Frontal cortex (tissue), 4 donors: ENCODE data around the gene TMEM150C. TPM values are rescaled to one million over a fixed set of nuclear protein-coding genes. Genes with fewer than 3 reads are reported as not detected.
"Not testable (repeated sequence)": the region's sequence is repeated elsewhere in the genome, so short reads cannot be mapped to it uniquely, and the experiment has no call there.

Experiments used
- DNase-seq, 2 donors: peaks; one replicate each; pipeline ENCODE4 v3.0.0; 2012; ENCODE audit warnings: low spot score in 2 of 2
- FAIRE-seq: peaks from 2 replicates; lab custom pipeline; 2012; peaks lifted over from hg19 to GRCh38; lab: Jason Lieb, UNC
- total RNA-seq: library from RNA; depleted of rRNA; stranded (reverse); fragments of >200 nt; gene quantifications from one replicate; pipeline ENCODE4 v1.2.3, GENCODE V29; 2014
- donor health status: control.
- donor health status: control.
- donor health status: control.

Gene TMEM150C
- total RNA-seq, 1 donor from 2014 or later, result 74.2 TPM

DNA sequence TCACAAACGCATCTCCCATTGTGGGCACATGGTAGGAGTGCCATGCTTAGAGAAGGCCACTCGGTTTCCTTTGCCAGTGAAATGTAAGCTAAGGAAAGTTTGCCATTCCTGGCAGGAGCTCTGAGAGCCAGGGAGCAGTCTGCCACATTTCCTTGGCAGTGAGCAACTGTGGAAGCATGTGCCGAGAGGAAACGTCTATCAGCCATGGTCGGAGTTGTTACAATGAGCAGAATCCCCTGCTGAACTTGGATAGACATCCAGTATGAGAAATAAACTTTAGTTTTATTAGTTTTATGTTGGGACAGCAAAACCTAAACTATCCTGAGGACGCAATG, 80.3 kb downstream of the TMEM150C start:
- no peak for FAIRE-seq
- DNase-seq, result no peak

DNA sequence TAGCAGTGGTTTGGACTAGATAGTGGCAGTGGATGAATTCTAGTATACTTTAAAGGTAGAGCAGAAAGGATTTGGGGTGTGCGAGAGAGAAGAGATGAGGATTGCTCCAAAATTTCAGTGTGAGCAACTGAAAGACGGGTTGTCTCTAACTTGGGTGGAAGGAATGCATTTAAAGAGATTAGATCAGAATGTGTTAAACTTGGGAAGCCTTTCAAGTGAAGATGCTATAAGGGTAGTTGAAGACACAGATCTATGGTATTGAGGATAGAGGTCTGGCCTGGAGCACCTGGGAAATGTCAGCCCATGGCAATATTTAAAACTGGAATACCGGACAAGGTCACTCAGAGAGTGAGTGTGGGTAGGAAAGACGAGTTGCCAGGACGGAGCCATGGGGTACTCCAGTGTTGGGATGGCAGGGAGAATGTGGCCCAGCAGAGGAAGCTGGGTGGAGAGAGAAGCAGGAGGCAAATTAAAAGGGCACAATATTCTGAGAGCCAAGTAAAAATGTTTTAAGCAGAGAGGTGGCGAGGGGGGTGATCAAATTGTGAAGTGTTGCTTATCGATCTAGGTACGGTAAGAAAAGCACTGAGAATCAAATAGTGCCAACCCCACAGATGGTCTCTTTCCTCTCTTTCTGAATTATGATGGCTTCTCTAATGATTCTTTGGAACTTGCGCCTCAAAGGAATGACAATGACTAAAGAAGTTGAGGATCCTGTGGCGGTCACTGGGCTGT, 80.8 kb downstream of the TMEM150C start:
- DNase-seq (no peak), FAIRE-seq (no peak)

DNA sequence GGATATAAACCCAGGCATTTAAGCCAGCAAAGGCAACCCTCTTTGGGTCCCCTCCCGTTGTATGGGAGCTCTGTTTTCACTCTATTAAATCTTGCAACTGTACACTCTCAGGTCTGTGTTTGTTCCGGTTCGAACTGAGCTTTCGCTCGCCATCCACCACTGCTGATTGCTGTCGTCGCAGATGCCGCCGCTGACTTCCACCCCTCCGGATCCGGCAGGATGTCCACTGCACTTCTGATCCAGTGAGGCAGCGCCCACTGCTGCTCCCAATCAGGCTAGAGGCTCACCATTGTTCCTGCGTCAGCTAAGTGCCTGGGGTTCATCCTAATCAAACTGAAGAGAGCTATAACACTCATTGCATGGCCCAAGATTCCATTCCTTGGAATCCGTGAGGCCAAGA, 82.2 kb downstream of the TMEM150C start:
- no peak for FAIRE-seq
- DNase-seq, result no peak

DNA sequence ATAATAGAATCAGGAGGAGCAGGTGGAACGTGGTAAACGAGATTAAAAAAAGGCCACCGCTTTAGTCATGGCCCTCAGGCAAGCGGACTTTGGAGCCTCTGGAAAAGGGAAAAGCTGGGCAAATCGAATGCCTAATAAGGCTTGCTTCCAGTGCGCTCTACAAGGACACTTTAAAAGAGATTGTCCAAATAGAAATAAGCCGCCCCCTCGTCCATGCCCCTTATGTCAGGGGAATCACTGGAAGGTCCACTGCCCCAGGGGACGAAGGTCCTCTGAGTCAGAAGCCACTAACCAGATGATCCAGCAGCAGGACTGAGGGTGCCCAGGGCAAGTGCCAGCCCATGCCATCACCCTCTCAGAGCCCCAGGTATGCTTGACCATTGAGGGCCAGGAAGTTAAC, 84.3 kb downstream of the TMEM150C start:
- DNase-seq, FAIRE-seq: not testable (repeated sequence)

DNA sequence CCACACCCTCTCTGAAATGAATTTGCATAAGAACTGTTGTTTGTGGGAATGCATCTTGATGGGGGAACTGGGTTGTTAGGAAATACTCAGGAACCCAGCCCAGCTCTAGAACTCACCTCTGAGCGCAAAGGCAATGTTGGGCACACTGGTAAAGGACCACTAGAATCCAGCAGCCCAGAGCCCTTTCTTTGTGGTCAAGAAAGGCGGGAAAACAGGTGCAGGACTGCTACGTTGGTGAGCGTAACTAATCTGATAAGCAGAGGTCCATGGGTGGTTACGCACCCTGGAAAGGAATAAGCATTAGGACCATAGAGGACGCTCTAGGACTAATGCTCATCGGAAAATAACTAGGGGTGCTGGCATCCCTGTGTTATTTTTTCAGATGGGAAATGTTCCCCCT, 85.9 kb downstream of the TMEM150C start:
- DNase-seq, FAIRE-seq: not testable (repeated sequence)

DNA sequence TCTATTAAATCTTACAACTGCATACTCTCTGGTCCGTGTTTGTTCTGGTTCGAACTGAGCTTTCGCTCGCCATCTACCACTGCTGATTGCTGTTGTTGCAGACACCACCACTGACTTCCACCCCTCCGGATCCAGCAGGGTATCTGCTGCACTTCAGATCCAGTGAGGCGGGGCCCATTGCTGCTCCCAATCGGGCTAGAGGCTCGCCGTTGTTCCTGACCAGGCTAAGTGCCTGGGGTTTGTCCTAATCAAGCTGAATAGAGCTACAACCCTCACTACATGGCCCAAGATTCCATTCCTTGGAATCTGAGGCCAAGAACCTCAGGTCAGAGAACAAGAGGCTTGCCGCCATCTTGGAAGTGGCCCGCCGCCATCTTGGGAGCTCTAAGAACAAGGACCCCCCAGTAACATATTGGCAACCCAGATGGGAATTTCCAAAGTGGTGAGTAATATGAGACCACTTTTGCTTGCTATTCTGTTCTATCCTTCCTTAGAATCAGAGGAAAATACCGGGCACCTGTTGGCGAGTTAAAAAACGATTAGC, 88.1 kb downstream of the TMEM150C start:
- no peak for DNase-seq
- no peak for FAIRE-seq

DNA sequence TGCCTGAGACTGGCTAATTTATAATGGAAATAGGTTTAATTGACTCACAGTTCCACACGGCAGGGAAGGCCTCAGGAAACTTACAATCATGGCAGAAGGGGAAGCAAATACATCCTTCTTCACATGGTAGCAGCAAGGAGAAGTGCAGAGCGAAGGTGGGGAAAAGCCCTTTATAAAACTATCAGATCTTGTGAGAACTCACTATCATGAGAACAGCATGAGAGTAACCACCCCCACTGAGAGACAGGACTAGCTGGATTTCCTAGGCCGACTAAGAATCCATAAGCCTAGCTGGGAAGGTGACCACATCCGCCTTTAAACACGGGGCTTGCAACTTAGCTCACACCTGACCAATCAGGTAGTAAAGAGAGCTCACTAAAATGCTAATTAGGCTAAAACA, 88.7 kb downstream of the TMEM150C start:
- not testable (repeated sequence) for FAIRE-seq, DNase-seq

DNA sequence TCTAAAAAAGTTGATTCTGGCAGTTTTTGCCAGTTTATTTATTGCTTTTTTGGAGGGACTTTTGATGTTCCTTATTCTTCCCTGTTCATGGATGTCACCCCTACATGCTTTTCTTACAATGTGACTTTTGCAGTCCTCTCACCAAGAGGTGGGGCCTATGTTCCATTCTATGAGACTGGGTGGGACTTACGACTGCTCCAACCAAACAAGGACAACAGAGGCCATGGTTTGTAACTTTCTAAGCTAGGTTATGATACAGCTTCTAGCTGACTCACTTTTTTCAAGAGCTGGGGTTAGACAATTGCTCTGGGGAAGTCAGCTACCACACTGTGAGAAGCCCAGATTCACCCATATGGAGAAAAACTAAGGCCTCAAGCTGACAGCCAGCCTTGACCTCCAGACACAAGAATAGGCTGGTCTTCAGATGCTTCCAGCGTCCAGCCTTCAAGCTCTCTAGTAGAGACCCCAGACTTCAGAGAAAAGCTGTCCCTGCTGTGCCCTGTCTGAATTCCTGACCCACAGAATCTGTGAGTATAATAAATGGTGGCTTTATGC, 91.9 kb downstream of the TMEM150C start:
- FAIRE-seq, result no peak
- no peak for DNase-seq

DNA sequence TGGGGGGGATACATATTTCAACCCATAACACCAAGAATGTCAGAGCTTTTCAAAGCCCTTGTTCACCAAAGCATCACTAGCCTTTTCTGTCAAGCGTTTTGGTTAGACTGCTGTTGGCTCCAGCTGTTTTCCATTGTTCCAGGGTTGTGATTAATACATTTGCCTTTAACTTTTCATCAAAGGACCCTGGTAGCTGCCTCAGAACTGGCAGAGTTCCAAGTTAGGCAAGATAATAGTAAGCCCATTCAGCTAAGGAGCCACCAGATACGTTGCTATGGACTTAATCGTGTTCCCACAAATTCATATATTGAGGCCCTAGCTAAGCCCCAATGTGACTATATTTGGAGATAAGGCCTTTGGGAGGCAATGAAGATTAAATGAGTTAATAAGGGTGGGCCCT, 94.3 kb downstream of the TMEM150C start:
- FAIRE-seq (no peak), DNase-seq (no peak)

DNA sequence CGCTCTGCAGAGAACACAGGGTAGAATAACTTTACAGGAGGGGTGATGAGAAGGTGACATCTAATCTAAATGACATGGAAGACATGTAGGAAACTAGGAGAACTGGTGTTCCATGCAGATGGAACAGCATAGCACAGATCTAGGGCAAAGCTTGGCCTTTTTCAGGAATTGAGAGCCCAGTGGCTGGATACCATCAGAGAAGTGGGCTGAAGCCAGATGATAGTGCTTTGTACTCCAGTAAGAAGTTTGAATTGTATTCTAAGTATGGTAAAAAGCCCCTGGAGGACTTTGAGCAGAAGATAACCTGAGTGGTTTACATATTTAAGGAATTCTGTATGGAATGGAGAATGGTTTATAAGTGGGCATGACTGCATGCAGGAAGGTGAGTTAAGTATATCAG, 98.6 kb downstream of the TMEM150C start:
- DNase-seq, result no peak
- FAIRE-seq, result no peak

DNA sequence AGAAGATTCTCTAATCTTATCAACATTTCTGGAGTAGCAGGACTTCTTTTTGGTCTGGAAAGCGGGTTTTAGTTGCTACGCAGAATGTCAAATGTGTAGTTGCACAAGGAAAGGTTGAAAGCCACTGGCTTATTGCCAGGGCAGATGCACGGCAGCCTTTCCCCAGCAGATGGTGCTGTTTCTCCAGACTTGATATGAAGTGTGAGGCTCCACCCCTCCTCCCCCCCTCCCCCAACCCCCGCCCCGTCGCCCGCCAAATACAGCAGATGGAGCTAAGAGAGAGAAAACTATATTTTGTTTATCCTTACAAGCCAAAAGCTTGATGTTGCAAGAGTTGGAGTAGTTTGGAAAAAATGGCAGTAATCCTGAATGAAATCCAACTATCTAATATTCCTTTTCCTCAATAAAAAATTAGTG, 99.4 kb downstream of the TMEM150C start:
- FAIRE-seq, result no peak
- peak; percentile 65 to 79 for DNase-seq

DNA sequence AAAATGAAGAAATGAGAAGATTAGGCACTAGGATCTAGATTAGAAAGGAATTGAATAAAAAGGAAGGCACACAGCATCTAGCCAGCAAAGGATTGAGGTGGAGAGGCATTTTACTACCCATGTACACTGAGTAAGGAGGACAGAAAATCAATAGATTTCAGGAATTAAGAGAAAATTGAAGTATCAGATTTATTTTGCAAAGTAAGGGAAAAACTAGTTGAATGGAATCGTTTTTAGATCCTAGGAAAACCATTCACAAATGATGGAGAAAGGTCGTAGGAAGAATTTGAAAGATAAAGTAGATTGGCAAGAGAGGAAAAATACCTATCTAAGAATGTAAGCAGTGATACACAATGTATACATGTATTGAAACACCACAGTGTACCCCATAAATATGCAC, 100.1 kb downstream of the TMEM150C start:
- DNase-seq (no peak), FAIRE-seq (no peak)

DNA sequence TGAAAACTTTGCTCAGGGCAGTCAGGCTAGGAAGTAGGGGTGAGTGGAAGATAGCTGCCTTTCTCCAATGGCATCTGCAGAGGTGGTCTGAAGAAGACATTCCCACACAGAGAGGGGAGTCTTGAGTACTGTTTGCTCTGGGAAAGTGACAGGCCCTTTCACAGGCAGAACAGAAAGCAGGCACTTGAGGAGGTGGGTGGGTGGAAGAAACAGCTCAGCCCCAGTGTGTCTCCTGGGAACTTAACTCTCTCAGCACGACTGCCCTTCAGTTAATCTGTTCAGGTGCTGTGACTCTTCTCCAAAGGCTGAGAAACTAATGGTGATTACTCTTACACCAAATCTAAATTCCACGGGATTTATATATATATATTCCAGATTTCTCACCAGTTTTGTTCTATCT, 103.1 kb downstream of the TMEM150C start:
- DNase-seq (no peak), FAIRE-seq (no peak)

DNA sequence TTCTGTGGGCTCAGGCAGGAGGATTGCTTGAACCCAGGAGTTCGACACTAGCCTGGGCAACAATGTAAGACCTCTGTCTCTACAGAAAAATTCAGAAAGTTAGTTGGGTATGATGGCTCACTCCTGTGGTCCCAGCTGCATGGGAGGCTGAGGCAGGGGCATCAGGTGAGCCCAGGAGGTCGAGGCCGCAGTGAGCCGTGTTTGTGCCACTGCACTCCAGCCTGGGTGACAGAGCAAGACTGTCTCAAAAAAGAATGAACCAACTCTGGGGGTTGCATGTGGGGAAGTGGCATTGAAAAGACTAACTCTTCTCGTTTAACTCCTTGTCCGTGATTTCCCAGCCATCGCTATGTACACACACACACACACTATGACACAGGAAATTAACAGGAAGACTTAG, 104.5 kb downstream of the TMEM150C start:
- FAIRE-seq (no peak), DNase-seq (no peak)

DNA sequence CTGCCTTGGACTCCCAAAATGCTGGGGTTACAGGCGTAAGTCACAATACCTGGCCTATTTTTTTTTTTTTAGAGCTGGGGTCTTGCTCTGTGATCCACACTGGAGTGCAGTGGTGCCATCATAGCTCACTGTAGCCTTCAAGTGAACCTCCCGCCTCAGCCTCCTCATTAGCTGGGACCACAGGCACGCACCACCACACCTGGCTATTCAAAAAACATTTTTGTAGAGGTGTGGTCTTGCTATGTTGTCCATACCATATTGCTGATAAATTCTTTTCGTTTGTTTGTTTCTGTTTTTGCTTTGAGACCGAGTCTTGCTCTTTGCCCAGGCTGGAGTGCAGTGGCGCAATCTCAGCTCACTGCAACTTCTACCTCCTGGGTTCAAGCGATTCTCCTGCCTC, 109.8 kb downstream of the TMEM150C start:
- no peak for FAIRE-seq

DNA sequence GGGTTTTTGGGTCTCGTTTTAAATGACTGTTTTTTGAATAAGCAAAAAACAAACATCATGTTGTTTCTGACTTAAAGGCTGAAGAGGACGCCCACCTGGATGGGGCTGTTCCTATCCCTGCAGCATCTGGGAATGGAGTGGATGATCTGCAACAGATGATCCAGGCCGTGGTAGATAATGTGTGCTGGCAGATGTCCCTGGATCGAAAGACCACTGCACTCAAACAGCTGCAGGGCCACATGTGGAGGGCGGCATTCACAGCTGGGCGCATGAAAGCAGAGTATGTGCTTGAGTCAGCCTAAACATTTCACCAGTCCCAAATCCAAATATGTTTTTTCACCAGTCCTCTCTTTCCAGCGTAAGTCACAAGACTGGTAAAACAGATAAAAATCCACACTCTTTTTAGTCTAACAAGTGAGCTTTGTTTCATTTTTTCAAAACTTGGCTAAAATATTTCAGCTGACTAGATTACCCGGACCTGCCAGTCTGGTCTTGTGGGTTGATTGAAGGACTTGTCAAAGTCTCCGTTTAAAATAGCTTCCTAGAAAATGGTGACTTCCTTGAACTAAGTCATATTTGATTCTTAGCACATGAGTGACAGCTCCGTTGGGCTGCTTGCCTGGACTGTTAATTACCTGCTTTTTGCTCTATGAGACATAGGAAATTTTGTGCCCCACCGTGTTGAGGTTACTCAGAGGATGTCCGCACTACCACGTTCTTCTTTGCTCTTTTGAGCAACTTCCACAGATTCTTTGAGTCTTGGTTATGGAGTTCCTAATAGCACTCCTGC, 110.6 kb downstream of the TMEM150C start:
- FAIRE-seq, result no peak
- DNase-seq, result no peak

More for the DNA sequence above, 109.8 kb downstream of the TMEM150C start:
- no peak for DNase-seq

DNA sequence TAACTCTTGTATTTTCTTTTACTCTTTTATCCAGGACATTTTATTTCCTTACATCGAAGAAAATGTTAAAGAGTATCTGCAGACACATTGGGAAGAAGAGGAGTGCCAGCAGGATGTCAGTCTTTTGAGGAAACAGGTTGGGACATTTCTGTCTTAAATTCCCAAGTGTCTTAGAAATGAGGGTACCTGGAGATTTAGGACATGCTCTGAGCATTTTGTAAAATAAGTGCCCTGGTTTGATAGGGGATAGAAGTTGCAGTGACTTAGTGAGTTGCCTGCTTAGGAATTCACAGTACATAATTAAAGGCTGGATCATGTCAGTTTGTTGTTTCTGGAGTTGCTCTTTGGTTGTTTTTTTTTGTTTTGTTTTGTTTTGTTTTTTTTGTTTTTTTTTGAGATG, 113.9 kb downstream of the TMEM150C start:
- DNase-seq (no peak), FAIRE-seq (no peak)

DNA sequence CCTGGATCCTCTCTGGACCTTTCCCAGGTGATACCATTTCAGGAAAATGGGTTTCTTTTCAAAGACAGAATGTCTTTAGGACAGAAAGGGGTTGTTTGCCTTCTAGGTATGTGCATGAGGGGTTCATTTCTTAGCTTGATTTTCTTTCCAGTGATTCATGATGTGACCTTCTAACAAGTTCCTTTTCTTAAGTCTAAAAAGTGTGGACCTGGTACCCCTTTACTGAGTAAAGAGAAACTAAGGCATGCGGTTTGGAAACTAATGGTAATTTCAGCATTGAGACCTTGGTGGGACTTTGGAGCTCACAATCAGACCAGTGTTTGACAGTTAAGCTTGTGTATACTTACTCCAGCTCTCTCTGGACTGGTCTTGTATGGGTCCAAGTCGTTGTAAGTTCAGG, 122.7 kb downstream of the TMEM150C start:
- no peak for DNase-seq
- FAIRE-seq, result no peak

DNA sequence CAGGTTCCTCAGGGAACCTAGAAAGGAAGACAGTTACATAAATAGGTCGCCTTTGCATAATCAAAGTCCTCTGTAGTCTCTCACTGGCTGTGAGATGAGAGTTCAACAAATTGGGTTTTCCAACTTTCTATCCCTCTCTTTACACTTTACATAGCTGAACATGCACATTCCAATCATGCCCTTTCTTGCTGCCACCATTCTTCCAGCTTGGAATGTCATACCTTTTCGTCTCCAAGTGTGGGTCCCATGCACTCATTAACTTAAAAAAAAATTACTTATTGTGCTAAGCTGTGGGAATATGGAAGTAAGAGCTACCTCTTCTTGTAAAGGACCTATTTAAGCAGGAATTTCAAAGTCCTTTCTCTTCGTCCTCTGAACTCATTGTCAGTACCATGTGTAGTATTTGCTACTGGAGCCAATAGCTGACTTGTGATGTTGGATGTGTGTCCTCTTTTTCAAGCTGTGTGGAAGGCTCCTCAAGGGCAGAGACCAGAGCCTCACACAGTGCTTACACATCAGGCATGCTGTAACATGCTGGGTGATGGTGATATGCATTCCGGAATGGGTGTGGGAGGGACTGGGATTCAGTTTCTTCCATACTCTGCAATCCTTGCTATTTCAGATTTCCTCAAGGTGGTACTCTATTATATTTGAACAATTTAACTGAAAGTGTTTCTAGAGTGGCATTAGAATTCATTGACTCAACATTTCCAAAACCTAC, 124.3 kb downstream of the TMEM150C start:
- DNase-seq (no peak), FAIRE-seq (no peak)

DNA sequence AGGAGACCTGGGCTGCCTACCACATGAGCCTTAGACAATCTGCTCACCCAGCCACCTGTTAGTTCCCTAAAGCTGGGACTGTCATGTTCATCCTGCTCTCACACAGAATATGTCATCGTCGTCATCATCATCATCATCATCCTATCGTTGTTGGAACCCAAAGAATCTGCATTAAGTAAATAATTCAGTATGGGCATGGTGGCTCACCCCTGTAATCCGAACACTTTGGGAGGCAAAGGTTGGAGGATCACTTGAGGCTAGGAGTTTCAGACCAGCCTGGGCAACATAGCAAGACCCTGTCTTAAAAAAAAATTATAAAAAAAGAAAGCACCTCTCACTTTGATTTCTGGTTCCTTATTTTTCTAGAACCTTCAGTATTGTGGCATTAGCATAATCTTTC, 125.0 kb downstream of the TMEM150C start:
- FAIRE-seq (no peak), DNase-seq (no peak)
